Measurements from ENCODE around the gene SLC17A5.
"Not testable (repeated sequence)": the region's sequence is repeated elsewhere in the genome, so short reads cannot be mapped to it uniquely, and the experiment has no call there.

SLC17A5 gene

GRCh38 chr6:73565767-73566485 lies 87.9 kb downstream of the SLC17A5 start:
- no peak for FAIRE-seq

GRCh38 chr6:73564578-73565345 lies 89.0 kb downstream of the SLC17A5 start:
- FAIRE-seq, result no peak

GRCh38 chr6:73562558-73562957 lies 91.2 kb downstream of the SLC17A5 start:
- no peak for FAIRE-seq

GRCh38 chr6:73560853-73561407 lies 92.9 kb downstream of the SLC17A5 start:
- FAIRE-seq, result no peak

GRCh38 chr6:73560182-73560732 lies 93.5 kb downstream of the SLC17A5 start:
- no peak for FAIRE-seq

GRCh38 chr6:73559399-73559794 lies 94.4 kb downstream of the SLC17A5 start:
- FAIRE-seq, result not testable (repeated sequence)

GRCh38 chr6:73558624-73559398 lies 95.0 kb downstream of the SLC17A5 start:
- no peak for FAIRE-seq

- FAIRE-seq, result no peak
These were observed 97.0 kb downstream of the SLC17A5 start for GRCh38 chr6:73556836-73557235.

GRCh38 chr6:73555380-73555949 lies 98.3 kb downstream of the SLC17A5 start:
- FAIRE-seq, result not testable (repeated sequence)

GRCh38 chr6:73551115-73551514 lies 102.7 kb downstream of the SLC17A5 start:
- FAIRE-seq, result not testable (repeated sequence)

GRCh38 chr6:73548458-73549446 lies 105.0 kb downstream of the SLC17A5 start:
- FAIRE-seq, result no peak

- FAIRE-seq, result no peak
These were observed 106.8 kb downstream of the SLC17A5 start for GRCh38 chr6:73547036-73547435.

Measured in A204.1 (cell line).